KBM-7 (cell line): ENCODE results near the gene MAP1A.
"Not testable (repeated sequence)": the region's sequence is repeated elsewhere in the genome, so short reads cannot be mapped to it uniquely, and the experiment has no call there.

Experiments used
- DNase-seq: peaks from one replicate; pipeline ENCODE4 v3.0.0-alpha.2; 2015
- in situ Hi-C: fragments of 300-500 bp; cut with MboI; formaldehyde crosslinking; loops from 2 replicates; pipeline ENCODE4 v1.14.3; 2020; ENCODE audit warnings: low sequenced_read_pairs, low pct_unique_long_range_greater_than_20kb, mixed read lengths

Gene MAP1A

GRCh38 chr15:43527016-43527801 lies 9.8 kb downstream of the MAP1A start:
- in situ Hi-C loops = no loop called here
- no peak for DNase-seq

- DNase-seq = no peak
- in situ Hi-C loops = no loop called here
Measured at GRCh38 chr15:43527802-43528541, 10.6 kb downstream of the MAP1A start.

- in situ Hi-C loops = no loop called here
- DNase-seq = no peak
Measured at GRCh38 chr15:43528542-43529007, 11.2 kb downstream of the MAP1A start.

GRCh38 chr15:43529141-43529540 lies 11.7 kb downstream of the MAP1A start:
- in situ Hi-C loops = no loop called here
- no peak for DNase-seq

- in situ Hi-C loops = no loop called here
- DNase-seq = no peak
Measured at GRCh38 chr15:43529587-43530345, 12.4 kb downstream of the MAP1A start.

- in situ Hi-C loops = no loop called here
- DNase-seq = no peak
Measured at GRCh38 chr15:43531018-43531670, 13.7 kb downstream of the MAP1A start.

- DNase-seq, in situ Hi-C loops: not testable (repeated sequence)
Measured at GRCh38 chr15:43532826-43533225, 15.4 kb downstream of the MAP1A start.

- in situ Hi-C loops = no loop called here
- no peak for DNase-seq
Measured at GRCh38 chr15:43534897-43535296, 17.5 kb downstream of the MAP1A start.

GRCh38 chr15:43538091-43538490 lies 20.7 kb downstream of the MAP1A start:
- DNase-seq = no peak
- in situ Hi-C loops = no loop called here

GRCh38 chr15:43541785-43542184 lies 24.4 kb downstream of the MAP1A start:
- in situ Hi-C loops = no loop called here
- DNase-seq = no peak

- in situ Hi-C loops = no loop called here
- no peak for DNase-seq
Measured at GRCh38 chr15:43544266-43544665, 26.9 kb downstream of the MAP1A start.

GRCh38 chr15:43545426-43545825 lies 28.0 kb downstream of the MAP1A start:
- DNase-seq = no peak
- in situ Hi-C loops = no loop called here

GRCh38 chr15:43547539-43547938 lies 30.1 kb downstream of the MAP1A start:
- in situ Hi-C loops = no loop called here
- no peak for DNase-seq

GRCh38 chr15:43550527-43551363 lies 33.3 kb downstream of the MAP1A start:
- no peak for DNase-seq
- in situ Hi-C loops = no loop called here

GRCh38 chr15:43552256-43552655 lies 34.8 kb downstream of the MAP1A start:
- in situ Hi-C loops = no loop called here
- DNase-seq = no peak

GRCh38 chr15:43552986-43553385 lies 35.6 kb downstream of the MAP1A start:
- in situ Hi-C loops = no loop called here
- DNase-seq = no peak

GRCh38 chr15:43562753-43563152 lies 45.3 kb downstream of the MAP1A start:
- in situ Hi-C loops, DNase-seq: not testable (repeated sequence)

- in situ Hi-C loops, DNase-seq: not testable (repeated sequence)
Measured at GRCh38 chr15:43563793-43564192, 46.4 kb downstream of the MAP1A start.
